ENCODE measurements around the gene TMEM17.

TMEM17 gene

GRCh38 chr2:62474176-62474575 lies 31.8 kb downstream of the TMEM17 start:
- no peak overlapping the region for H3K4me3 ChIP-seq (ENCODE audit: low read depth, low read length)
- H3K36me3 ChIP-seq = no peaks in the 10 kb centered on the region
- TF ChIP-seq, protein P1, sequence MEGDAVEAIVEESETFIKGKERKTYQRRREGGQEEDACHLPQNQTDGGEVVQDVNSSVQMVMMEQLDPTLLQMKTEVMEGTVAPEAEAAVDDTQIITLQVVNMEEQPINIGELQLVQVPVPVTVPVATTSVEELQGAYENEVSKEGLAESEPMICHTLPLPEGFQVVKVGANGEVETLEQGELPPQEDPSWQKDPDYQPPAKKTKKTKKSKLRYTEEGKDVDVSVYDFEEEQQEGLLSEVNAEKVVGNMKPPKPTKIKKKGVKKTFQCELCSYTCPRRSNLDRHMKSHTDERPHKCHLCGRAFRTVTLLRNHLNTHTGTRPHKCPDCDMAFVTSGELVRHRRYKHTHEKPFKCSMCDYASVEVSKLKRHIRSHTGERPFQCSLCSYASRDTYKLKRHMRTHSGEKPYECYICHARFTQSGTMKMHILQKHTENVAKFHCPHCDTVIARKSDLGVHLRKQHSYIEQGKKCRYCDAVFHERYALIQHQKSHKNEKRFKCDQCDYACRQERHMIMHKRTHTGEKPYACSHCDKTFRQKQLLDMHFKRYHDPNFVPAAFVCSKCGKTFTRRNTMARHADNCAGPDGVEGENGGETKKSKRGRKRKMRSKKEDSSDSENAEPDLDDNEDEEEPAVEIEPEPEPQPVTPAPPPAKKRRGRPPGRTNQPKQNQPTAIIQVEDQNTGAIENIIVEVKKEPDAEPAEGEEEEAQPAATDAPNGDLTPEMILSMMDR (IDR thresholded peaks at IDR 0.05; ENCODE audit: low read depth, low read length) = no peak
- no peaks in the 10 kb centered on the region for H3K27me3 ChIP-seq (ENCODE audit: insufficient read depth, low read depth, severe bottlenecking)
- H3K27ac ChIP-seq = no peak overlapping the region
- no peak for DNase-seq
- no peaks in the 10 kb centered on the region for H3K9me3 ChIP-seq (ENCODE audit: severe bottlenecking)

DNA sequence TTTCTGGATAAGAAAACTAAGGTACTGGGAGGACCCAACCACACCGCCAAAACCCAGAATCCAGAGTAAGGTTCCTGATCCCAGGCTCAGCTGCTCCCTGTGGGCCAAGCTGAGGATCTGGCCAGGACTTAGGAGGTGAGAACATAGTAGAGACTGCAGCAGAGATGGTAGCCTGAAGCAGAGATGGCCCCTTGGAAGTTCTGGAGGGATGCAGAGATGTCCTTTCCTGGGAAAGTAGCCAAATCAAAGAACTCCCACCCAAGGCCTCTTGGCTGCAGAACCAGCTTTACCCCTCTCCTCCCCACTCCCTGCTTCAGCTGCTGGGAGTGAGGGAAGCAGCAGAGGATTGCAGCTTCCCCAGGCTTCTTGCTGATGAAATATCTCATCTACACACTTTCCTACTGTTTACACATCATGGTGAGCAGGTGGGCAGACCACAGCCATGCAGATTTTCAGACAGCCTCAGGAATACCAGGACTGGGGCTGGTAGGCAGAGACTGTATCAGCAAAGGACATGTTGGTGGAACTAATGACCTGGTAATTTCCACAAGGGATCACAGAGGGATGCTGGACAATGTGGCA lies 32.7 kb downstream of the TMEM17 start:
- H3K27me3 ChIP-seq (ENCODE audit: insufficient read depth, low read depth, severe bottlenecking) = no peaks in the 10 kb centered on the region
- DNase-seq = no peak
- H3K4me3 ChIP-seq (ENCODE audit: low read depth, low read length) = no peak overlapping the region
- TF ChIP-seq, protein P1 (IDR thresholded peaks at IDR 0.05; ENCODE audit: low read depth, low read length) = no peak
- no peaks in the 10 kb centered on the region for H3K36me3 ChIP-seq
- no peaks in the 10 kb centered on the region for H3K9me3 ChIP-seq (ENCODE audit: severe bottlenecking)
- no peak overlapping the region for H3K27ac ChIP-seq

GRCh38 chr2:62472312-62472711 lies 33.7 kb downstream of the TMEM17 start:
- Histone ChIP-seq H3K4me3 (ENCODE audit: low read depth, low read length) (no peak overlapping the region), H3K9me3 (ENCODE audit: severe bottlenecking) (no peaks in the 10 kb centered on the region), H3K27ac (no peak overlapping the region), H3K36me3 (no peaks in the 10 kb centered on the region), H3K27me3 (ENCODE audit: insufficient read depth, low read depth, severe bottlenecking) (no peaks in the 10 kb centered on the region)
- DNase-seq = no peak
- TF ChIP-seq, protein P1 (IDR thresholded peaks at IDR 0.05; ENCODE audit: low read depth, low read length) = no peak

- Histone ChIP-seq H3K27me3 (ENCODE audit: insufficient read depth, low read depth, severe bottlenecking) (no peaks in the 10 kb centered on the region), H3K36me3 (no peaks in the 10 kb centered on the region), H3K4me3 (ENCODE audit: low read depth, low read length) (no peak overlapping the region), H3K27ac (no peak overlapping the region), H3K9me3 (ENCODE audit: severe bottlenecking) (no peaks in the 10 kb centered on the region)
- TF ChIP-seq, protein P1 (IDR thresholded peaks at IDR 0.05; ENCODE audit: low read depth, low read length) = no peak
- DNase-seq = no peak
Measured at GRCh38 chr2:62471816-62472215, 34.2 kb downstream of the TMEM17 start.

GRCh38 chr2:62471404-62471803 lies 34.6 kb downstream of the TMEM17 start:
- H3K9me3 ChIP-seq (ENCODE audit: severe bottlenecking) = no peaks in the 10 kb centered on the region
- H3K27ac ChIP-seq = no peak overlapping the region
- H3K36me3 ChIP-seq = no peaks in the 10 kb centered on the region
- TF ChIP-seq, protein P1 (IDR thresholded peaks at IDR 0.05; ENCODE audit: low read depth, low read length) = no peak
- H3K27me3 ChIP-seq (ENCODE audit: insufficient read depth, low read depth, severe bottlenecking) = no peaks in the 10 kb centered on the region
- no peak for DNase-seq
- H3K4me3 ChIP-seq (ENCODE audit: low read depth, low read length) = no peak overlapping the region

DNA sequence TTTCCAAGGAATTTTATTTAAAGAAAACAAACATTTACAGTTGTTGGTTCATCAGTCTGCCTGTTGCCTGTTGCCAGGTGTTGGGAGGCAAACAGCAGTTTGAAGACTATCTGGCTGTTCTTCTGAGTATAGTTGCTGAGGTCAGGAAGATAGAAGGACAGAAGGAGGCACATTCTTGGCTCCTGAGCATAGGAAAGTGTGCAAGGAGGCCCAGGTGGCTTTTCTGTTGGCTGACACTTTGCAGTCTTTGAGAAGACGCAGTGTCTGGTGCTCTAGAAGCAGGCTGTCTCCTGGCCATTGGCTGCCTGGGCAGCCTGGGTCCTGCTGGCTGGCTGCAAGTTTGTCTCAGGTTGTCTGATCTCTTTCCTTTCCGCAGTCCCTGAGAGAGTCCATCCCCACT lies 36.4 kb downstream of the TMEM17 start:
- Histone ChIP-seq H3K27me3 (ENCODE audit: insufficient read depth, low read depth, severe bottlenecking) (no peaks in the 10 kb centered on the region), H3K27ac (no peak overlapping the region), H3K9me3 (ENCODE audit: severe bottlenecking) (no peaks in the 10 kb centered on the region), H3K4me3 (ENCODE audit: low read depth, low read length) (no peak overlapping the region), H3K36me3 (no peaks in the 10 kb centered on the region)
- DNase-seq = no peak
- TF ChIP-seq, protein P1 (IDR thresholded peaks at IDR 0.05; ENCODE audit: low read depth, low read length) = no peak

All from WERI-Rb-1 (cell line).